Stimulated activated CD4-positive, alpha-beta T cell treated with anti-CD3 and anti-CD28 coated beads, Interleukin-1b, Interleukin-23, amount 100 ng/mL, for 48 hours (primary cell): ENCODE data around the gene SH3D21.

Source experiments
- DNase-seq: peaks from one replicate; pipeline ENCODE4 v3.0.0-alpha.2; 2020

The SH3D21 gene

GRCh38 chr1:36359911-36360550 lies 53.9 kb downstream of the SH3D21 start:
- DNase-seq: peak; percentile 35

- no peak for DNase-seq
Measured at GRCh38 chr1:36365381-36365780, 59.2 kb downstream of the SH3D21 start.

- DNase-seq: peak; percentile 55
Measured at GRCh38 chr1:36366091-36366661, 60.0 kb downstream of the SH3D21 start.

- DNase-seq: no peak
Measured at GRCh38 chr1:36367066-36367465, 60.9 kb downstream of the SH3D21 start.

GRCh38 chr1:36367798-36368197 lies 61.6 kb downstream of the SH3D21 start:
- no peak for DNase-seq

GRCh38 chr1:36369061-36369861 lies 63.1 kb downstream of the SH3D21 start:
- peak; percentile 78 for DNase-seq
